Fibroblast of villous mesenchyme (primary cell): ENCODE measurements around the gene MYOM3. TPM values are rescaled to one million over a fixed set of nuclear protein-coding genes. Genes with fewer than 3 reads are reported as not detected.

Experiments used
- DNase-seq: peaks from one replicate; pipeline ENCODE4 v3.0.0-alpha.2; 2010; ENCODE audit warnings: low read depth
- H3K4me3 ChIP-seq: 2 replicates; pipeline ENCODE4 v1.5.1; 2011; ENCODE audit warnings: low read depth, mild to moderate bottlenecking, low read length
- CTCF ChIP-seq: IDR thresholded peaks from 2 replicates; pipeline ENCODE4 v1.5.1; 2012; ENCODE audit warnings: low read depth, mild to moderate bottlenecking, low read length; ENCODE audit not compliant: insufficient read depth
- total RNA-seq: library from RNA; depleted of rRNA; stranded (reverse); fragments of >200 nt; gene quantifications from 2 replicates; pipeline ENCODE4 v1.2.3, GENCODE V29; 2012

The MYOM3 gene
- total RNA-seq, 1 donor: not detected

- TF ChIP-seq CTCF: no peak
- DNase-seq: no peak
- H3K4me3 ChIP-seq: no peak overlapping the region
Measured at GRCh38 chr1:24109686-24110475, 2.1 kb downstream of the MYOM3 start.

GRCh38 chr1:24109166-24109483 is 2.8 kb downstream of the MYOM3 start:
- H3K4me3 ChIP-seq: no peak overlapping the region
- no peak for TF ChIP-seq CTCF
- no peak for DNase-seq

- DNase-seq: peak; percentile 9
- no peak overlapping the region for H3K4me3 ChIP-seq
- TF ChIP-seq CTCF: no peak
Measured at GRCh38 chr1:24108334-24109165, 3.4 kb downstream of the MYOM3 start.

- no peak for TF ChIP-seq CTCF
- DNase-seq: peak; percentile 20
Measured at GRCh38 chr1:24107462-24108138, 4.3 kb downstream of the MYOM3 start.

GRCh38 chr1:24105368-24106160 is 6.4 kb downstream of the MYOM3 start:
- no peak for TF ChIP-seq CTCF
- no peak overlapping the region for H3K4me3 ChIP-seq
- DNase-seq: no peak

More at GRCh38 chr1:24107462-24108138, 4.3 kb downstream of the MYOM3 start:
- no peak overlapping the region for H3K4me3 ChIP-seq

- TF ChIP-seq CTCF: no peak
- no peak overlapping the region for H3K4me3 ChIP-seq
- no peak for DNase-seq
Measured at GRCh38 chr1:24104854-24105253, 7.1 kb downstream of the MYOM3 start.
